Rectal smooth muscle tissue (tissue), 1 donor: ENCODE results near the gene PLCH2.

Source experiments
- H3K27ac ChIP-seq: one replicate; pipeline ENCODE4 v1.7.0; 2013; ENCODE audit warnings: low read depth, low read length, inconsistent platforms
- H3K27me3 ChIP-seq: one replicate; pipeline ENCODE4 v1.7.0; 2013; ENCODE audit warnings: low read length; ENCODE audit not compliant: control insufficient read depth, insufficient read depth
- H3K36me3 ChIP-seq: one replicate; pipeline ENCODE4 v1.7.0; 2013; ENCODE audit warnings: low read length; ENCODE audit not compliant: control insufficient read depth, insufficient read depth
- H3K4me1 ChIP-seq: one replicate; pipeline ENCODE4 v1.7.0; 2013; ENCODE audit warnings: low read length; ENCODE audit not compliant: control insufficient read depth, insufficient read depth
- H3K4me3 ChIP-seq: one replicate; pipeline ENCODE4 v1.7.0; 2013; ENCODE audit warnings: low read length
- H3K9ac ChIP-seq: one replicate; pipeline ENCODE4 v1.7.0; 2013; ENCODE audit warnings: low read length

The PLCH2 gene

DNA sequence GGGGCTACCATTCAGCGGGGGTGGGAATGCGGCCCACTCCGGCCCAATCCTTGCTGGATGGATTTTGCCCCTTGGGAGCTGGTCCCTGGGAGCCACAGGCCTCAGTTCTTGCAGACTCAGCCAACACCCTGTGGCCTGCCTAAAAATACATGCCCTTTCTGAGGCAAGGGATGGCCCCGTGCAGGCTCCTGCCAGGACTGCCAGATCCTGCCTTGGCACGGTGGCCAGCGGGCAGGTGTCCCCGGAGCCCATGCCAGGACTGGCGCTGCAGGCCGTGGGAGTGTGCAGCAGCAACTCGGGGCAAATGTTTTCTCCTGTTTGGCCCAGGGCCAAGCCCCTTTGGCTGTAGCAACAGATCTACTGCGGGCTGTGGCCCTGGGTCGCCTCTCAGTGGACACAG, 51.9 kb downstream of the PLCH2 start:
- Histone ChIP-seq H3K27ac (no peak overlapping the region), H3K4me1 (peaks cover 18% of the 10 kb centered on the region), H3K9ac (no peak overlapping the region), H3K36me3 (no peaks in the 10 kb centered on the region), H3K4me3 (no peak overlapping the region), H3K27me3 (peaks cover 19% of the 10 kb centered on the region)

DNA sequence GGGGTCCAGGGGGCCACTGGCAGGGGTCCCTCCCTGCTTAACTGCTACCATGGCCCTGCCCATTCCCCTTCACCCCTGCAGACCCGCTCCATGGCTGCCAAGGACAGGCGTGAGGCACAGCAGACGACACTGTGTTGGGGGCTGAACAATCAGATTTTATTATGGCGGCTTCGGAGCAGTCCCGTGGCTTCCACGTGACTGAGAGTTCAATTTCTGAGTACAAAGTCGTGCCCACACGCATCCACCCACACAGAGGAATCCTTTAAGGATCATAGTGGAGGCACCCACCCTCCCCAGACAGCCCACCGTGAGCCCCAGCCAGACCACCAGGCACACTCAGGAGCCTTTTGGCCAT, 52.5 kb downstream of the PLCH2 start:
- Histone ChIP-seq H3K9ac (no peak overlapping the region), H3K27ac (no peak overlapping the region), H3K4me1 (peaks cover 18% of the 10 kb centered on the region), H3K27me3 (peaks cover 19% of the 10 kb centered on the region), H3K36me3 (no peaks in the 10 kb centered on the region), H3K4me3 (no peak overlapping the region)

DNA sequence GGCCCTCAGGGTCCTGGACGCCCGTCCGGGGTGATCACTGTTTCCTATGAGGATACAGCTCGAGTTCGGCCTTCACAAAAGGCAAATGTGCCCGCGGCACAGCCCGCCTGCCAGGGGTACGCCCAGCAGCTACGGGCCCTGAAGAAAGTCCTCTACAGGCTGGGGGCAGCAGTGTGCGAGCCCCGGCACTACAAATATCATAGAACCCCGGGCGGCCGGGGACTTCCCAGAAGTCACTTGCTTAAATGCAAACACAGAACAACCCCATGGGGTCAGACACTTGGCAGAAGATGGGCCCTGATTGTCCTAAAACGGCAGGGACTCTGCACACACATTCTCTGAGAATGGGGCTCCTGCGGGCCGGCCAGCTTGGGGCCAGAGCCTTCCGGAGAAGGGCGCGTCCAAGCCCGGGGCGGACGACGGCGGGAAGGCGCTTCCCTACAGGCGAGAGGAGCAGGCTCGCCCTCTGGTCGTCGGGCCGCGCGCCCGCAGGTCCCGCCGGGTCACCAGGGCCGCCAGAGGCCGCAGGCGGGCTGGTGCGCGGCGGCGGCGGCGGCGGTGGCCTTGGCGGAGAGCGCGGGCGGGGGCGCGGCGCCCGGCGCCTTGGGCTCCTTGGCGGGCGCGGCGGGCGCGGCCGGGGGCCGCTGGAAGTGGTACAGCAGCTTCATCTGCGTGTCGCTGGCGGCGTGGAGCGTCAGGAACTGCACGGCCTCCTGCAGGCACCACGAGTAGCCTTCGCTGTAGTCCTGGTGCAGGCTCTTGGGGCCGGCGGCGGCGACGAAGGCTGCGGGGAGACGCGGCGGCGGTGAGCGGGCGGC, 53.1 kb downstream of the PLCH2 start:
- Histone ChIP-seq H3K36me3 (no peaks in the 10 kb centered on the region), H3K27me3 (peaks cover 19% of the 10 kb centered on the region), H3K9ac (no peak overlapping the region), H3K4me1 (peaks cover 15% of the 10 kb centered on the region), H3K4me3 (peak overlapping the region; percentile 48), H3K27ac (no peak overlapping the region)

DNA sequence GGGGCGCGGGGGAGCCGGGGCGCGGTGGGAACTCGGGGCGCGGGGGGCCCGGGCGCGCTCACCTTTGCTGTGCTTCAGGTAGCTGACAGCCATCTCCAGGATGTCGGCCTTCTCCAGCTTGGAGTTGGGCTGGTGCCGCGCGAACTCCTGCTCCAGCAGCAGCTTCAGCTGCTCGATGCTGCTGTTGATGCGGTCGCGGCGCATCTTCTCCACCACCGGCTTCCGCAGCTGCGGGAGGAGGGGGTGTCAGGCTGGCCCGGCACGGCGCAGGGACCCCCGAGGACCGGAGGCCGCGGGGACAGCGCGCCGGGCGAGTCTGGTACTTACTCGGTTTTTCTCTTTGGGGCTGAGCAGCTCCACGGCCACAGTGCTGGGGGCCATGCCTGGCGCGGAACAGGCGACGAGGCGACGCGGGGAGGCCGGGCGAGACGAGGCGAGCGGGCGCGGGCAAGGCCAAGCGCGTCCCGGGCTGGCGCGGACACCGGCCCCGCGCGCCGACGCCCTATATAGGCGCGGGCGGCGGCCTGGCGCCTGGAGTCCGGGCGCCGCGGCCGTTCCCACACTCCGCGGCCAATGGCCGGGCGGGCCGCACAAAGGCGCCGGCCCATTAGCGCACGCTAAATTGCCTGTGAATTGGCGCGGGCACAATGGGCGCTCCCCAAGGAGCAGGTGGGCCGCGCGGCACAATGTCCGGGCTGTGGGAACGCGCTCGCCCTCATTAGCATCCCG, 53.9 kb downstream of the PLCH2 start, which contains the start of gene HES5:
Gene HES5, minus strand, starts transcription at position 480 of the 729 bp plus-strand sequence. Its CDS starts 99 bp downstream, at position 381.
- H3K9ac ChIP-seq, result no peak within 1 kb of the TSS
- peaks cover 19% of the 10 kb centered on the region for H3K27me3 ChIP-seq
- H3K27ac ChIP-seq, result no peak within 1 kb of the TSS
- peak within 1 kb of the TSS; percentile 48 for H3K4me3 ChIP-seq
- no peaks in the 10 kb centered on the region for H3K36me3 ChIP-seq
- H3K4me1 ChIP-seq, result peaks cover 8% of the 10 kb centered on the region

DNA sequence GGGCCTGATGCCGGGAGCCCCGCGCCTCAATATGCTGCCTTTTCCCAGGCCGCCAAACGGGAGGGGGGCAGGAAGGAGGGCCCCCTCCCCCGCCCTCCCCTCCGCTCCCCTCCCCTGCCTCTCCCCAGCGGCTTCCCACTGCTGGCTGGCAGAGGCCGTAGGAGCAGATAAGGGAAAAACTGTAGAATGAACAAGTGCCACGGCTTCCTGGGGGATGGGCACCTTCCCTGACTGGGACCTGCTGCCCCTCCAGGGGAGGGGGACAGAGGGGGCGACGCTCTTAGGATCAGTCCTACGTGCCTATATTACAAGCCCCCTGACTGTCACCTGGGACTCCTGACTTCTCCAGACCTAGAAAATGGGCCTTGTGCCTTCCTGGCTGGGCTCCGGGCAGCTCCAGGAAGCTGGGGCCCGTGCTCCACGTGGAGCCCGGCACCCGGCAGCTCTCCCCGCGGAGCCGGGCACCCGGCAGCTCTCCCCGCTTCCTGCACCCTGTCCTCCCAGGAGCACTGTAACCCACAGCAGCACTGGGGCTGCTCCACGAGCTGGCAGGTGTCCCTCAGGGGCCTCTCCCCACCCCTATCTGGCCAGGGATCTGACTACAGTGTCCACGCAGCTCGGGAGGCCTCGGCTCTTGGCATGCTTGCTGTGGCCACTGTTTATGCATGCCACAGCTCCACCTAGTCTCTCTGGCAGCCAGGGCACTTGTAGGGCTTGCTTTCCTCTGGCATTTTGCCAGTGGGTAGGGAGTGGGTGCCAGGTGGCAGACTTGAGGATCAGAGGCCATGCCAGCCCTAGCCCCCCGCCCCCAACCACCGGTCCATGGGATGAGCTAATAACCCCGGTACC, 54.6 kb downstream of the PLCH2 start:
- Histone ChIP-seq H3K4me3 (no peak overlapping the region), H3K9ac (no peak overlapping the region), H3K27ac (no peak overlapping the region), H3K36me3 (no peaks in the 10 kb centered on the region), H3K27me3 (peaks cover 22% of the 10 kb centered on the region), H3K4me1 (peaks cover 3% of the 10 kb centered on the region)

DNA sequence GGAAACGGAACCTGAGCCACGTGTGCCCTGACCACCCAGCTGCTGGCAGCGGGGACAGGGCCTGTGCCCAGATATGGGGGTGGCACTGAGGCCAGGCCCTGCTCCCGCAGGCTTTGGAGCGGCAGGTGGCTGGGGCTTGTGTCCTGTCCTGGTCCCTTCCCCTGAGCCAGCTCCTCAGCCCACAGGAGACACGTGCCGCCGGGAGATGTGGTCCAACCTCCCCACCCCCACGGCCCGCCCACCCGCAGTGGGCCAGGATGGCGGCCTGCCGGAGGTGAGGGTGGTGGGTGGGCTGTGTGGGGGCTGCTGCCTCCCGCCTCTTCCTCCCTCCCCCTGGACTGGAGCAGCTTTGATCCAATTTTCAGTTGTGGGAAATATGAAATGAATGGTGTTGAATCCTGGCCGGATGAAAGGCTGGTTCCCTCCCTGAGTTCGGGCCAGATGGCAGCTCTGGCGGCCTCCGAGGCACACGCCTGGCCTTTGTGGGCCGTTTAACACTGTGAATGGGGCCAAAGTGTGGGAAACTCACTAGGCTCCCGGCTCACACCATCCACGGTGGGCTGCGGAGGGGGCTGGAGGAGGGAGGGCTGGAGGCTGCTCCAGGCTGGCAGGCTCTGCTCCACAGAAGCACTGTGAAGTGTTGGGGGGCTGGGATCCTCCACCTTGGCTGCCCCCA, 56.5 kb downstream of the PLCH2 start:
- Histone ChIP-seq H3K36me3 (no peaks in the 10 kb centered on the region), H3K27ac (no peak overlapping the region), H3K27me3 (peaks cover 32% of the 10 kb centered on the region), H3K4me1 (no peaks in the 10 kb centered on the region), H3K4me3 (no peak overlapping the region), H3K9ac (no peak overlapping the region)

DNA sequence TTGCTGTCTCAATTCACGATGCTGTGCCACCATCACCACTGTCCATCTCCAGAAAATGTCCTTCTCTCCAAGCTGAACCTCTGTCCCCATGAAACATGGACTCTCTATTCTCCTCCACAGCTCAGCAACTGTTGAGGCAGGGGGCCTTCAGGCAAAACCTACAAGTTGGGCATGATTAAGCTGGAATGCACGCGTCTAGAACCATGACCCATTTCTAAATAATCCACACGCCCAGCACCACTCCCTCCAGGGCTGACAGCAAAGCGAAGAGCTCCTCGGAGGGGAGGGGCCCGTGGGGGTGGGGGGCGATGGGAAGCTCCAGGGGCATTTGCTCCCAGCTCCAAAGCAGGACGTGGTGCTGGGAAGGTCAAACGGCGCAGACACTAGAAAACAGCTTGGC, 57.3 kb downstream of the PLCH2 start:
- no peaks in the 10 kb centered on the region for H3K4me1 ChIP-seq
- H3K27me3 ChIP-seq, result peaks cover 33% of the 10 kb centered on the region
- H3K27ac ChIP-seq, result no peak overlapping the region
- H3K4me3 ChIP-seq, result no peak overlapping the region
- H3K9ac ChIP-seq, result no peak overlapping the region
- H3K36me3 ChIP-seq, result no peaks in the 10 kb centered on the region

DNA sequence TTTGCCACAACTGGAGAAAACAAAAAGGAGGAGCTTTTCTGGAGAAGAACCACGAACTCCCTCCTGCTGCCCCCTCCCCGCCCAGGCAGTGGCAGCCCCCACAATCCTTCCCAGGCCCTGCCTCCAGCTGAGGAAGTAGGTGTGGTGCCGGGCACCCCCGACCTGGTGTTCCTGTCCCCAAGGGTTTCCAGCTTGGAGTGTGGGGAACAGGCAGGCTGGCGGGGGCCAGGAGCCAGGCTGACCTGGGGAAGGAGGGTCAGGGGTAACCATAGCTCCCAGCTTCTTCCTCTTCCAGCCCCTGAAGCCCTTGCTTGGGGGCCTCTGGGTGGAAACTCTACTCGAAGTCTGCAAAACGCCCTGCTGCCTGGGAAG, 58.2 kb downstream of the PLCH2 start:
- peaks cover 33% of the 10 kb centered on the region for H3K27me3 ChIP-seq
- no peaks in the 10 kb centered on the region for H3K4me1 ChIP-seq
- no peak overlapping the region for H3K9ac ChIP-seq
- H3K27ac ChIP-seq, result no peak overlapping the region
- no peaks in the 10 kb centered on the region for H3K36me3 ChIP-seq
- no peak overlapping the region for H3K4me3 ChIP-seq

DNA sequence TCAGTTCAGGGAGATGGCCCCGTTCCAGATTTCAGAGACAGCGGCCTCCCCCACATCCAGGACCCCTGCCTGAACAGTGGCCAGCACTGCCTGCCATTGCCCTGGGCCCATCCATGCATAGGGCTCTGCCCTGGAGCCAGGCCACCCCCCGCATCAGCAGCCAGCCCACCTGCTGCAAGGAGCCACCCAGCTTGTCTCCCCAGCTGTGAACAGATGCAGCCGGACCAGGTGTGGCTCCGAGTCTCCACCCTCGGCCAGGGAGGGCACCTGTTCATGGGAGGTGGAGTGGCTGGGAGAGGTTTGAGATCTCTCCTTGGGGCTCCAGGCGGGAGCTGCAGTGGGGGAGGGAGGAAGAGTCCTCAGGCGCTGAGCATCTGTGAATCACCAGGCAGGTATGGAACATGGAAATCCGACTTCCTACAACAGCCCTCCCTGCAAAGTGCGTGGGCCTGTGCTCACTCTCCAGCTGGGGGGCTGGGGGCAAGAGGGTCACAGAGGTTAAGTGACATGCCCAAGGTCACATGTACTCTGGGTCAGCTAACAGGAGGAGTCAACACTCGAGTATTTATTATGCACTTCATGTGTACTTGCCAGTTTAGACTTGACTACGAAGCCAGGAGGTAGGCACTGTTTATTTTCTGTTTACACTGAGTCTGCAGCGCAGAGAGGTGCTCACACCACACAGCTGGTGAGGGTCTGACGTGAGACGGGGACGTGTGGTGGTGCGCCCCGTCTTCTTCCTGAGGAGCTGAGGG, 58.8 kb downstream of the PLCH2 start:
- Histone ChIP-seq H3K27ac (no peak overlapping the region), H3K27me3 (peaks cover 35% of the 10 kb centered on the region), H3K36me3 (no peaks in the 10 kb centered on the region), H3K9ac (no peak overlapping the region), H3K4me3 (no peak overlapping the region), H3K4me1 (no peaks in the 10 kb centered on the region)

DNA sequence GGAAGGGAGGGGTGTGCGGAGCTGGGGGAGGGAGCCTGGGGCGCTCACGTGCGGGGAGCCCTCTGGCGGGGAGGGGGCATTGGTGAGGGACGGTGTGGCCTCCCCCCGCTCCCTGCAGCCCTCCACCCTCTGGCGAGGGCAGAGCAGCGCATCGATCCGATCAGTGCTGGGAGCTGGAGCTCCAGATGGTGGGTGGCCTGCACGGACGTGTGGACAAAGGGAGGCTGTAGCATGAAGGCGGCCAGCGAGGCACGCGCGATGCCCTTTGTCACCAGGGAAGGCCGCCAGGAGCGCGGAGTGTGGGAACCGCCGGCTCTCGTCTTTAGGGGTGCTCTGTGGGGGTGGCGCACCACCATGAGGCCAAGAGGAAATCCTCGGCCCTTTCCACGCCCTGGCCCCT, 59.4 kb downstream of the PLCH2 start:
- no peak overlapping the region for H3K4me3 ChIP-seq
- no peak overlapping the region for H3K9ac ChIP-seq
- no peaks in the 10 kb centered on the region for H3K4me1 ChIP-seq
- no peak overlapping the region for H3K27ac ChIP-seq
- H3K36me3 ChIP-seq, result no peaks in the 10 kb centered on the region
- H3K27me3 ChIP-seq, result peaks cover 35% of the 10 kb centered on the region

DNA sequence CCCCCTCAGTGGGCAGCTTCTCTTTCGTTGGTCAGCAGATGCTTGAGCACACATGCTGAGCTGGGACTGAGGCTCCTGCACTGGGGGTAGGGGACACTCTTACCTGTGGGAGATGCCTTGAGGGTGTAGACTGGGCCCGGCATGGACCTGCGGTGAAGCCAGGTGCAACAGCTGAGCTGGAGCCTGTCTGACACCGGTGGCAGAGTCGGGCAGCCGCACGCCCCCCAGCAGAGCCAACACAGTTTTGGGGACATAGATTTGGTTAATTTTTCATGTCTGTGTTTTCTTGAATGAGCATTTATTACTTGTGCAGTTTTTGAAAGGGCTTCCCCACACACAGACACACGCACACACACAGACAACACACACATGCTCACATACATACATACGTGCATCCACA, 59.9 kb downstream of the PLCH2 start:
- peaks cover 30% of the 10 kb centered on the region for H3K27me3 ChIP-seq
- no peak overlapping the region for H3K27ac ChIP-seq
- H3K9ac ChIP-seq, result no peak overlapping the region
- H3K4me3 ChIP-seq, result no peak overlapping the region
- no peaks in the 10 kb centered on the region for H3K4me1 ChIP-seq
- no peaks in the 10 kb centered on the region for H3K36me3 ChIP-seq
